GM12878 (cell line): Measurements from ENCODE around the gene ARGLU1. TPM values are rescaled to one million over a fixed set of nuclear protein-coding genes. Genes with fewer than 3 reads are reported as not detected.

Source experiments
- CHD2 ChIP-seq: IDR thresholded peaks from 2 replicates; pipeline ENCODE4 v1.6.1; 2011; ENCODE audit warnings: low read depth, low read length, improper control_type of control experiment, borderline replicate concordance
- CREB1 ChIP-seq: IDR thresholded peaks from 2 replicates; pipeline ENCODE4 v1.6.1; 2012; ENCODE audit warnings: low read depth, mild to moderate bottlenecking, inconsistent platforms
- EZH2 ChIP-seq: IDR thresholded peaks from 2 replicates; pipeline ENCODE4 v1.6.1; 2012; ENCODE audit warnings: low read depth, mild to moderate bottlenecking, control low read depth, inconsistent platforms, low read length, borderline replicate concordance; ENCODE audit not compliant: control insufficient read depth
- JUND ChIP-seq: IDR thresholded peaks from 2 replicates; pipeline ENCODE4 v1.6.1; 2012; ENCODE audit warnings: low read depth, mild to moderate bottlenecking, low read length, improper control_type of control experiment, moderate library complexity
- NR2F1 ChIP-seq: fragments of 450-650 bp; conservative IDR thresholded peaks from 2 replicates; pipeline ENCODE4 v1.6.1; 2017; ENCODE audit warnings: mild to moderate bottlenecking
- RBBP5 ChIP-seq: fragments of 200-600 bp; sonication (generic); conservative IDR thresholded peaks from 2 replicates; pipeline ENCODE4 v1.6.1; 2016
- SIN3A ChIP-seq: IDR thresholded peaks from 2 replicates; pipeline ENCODE4 v1.6.1; 2012; ENCODE audit warnings: low read depth, low read length, improper control_type of control experiment
- SMC3 ChIP-seq: IDR thresholded peaks from 2 replicates; pipeline ENCODE4 v1.6.1; 2011; ENCODE audit warnings: low read length, improper control_type of control experiment, borderline replicate concordance
- SP1 ChIP-seq: IDR thresholded peaks from one replicate; pipeline ENCODE4 v1.6.1; 2011; ENCODE audit warnings: low read depth, low read length
- SUPT20H ChIP-seq: IDR thresholded peaks from 2 replicates; pipeline ENCODE4 v1.6.1; 2011; ENCODE audit warnings: low read depth, mild to moderate bottlenecking, low read length, moderate library complexity, borderline replicate concordance; ENCODE audit not compliant: control insufficient read depth
- TAF1 ChIP-seq: IDR thresholded peaks from 2 replicates; pipeline ENCODE4 v1.6.1; 2011; ENCODE audit warnings: mild to moderate bottlenecking, low read depth, low read length, borderline replicate concordance
- TBL1XR1 ChIP-seq: IDR thresholded peaks from 2 replicates; pipeline ENCODE4 v1.6.1; 2012; ENCODE audit warnings: low read depth, low read length, improper control_type of control experiment
- TCF3 ChIP-seq: IDR thresholded peaks from 2 replicates; pipeline ENCODE4 v1.6.1; 2012; ENCODE audit warnings: low read depth, mild to moderate bottlenecking, low read length, borderline replicate concordance; ENCODE audit not compliant: insufficient read depth
- ZNF622 ChIP-seq: fragments of 450-650 bp; IDR thresholded peaks from 2 replicates; pipeline ENCODE4 v1.6.1; 2017; ENCODE audit warnings: mild to moderate bottlenecking, inconsistent platforms
- polyA plus RNA-seq, 11 experiments: library from polyadenylated mRNA; depleted of rRNA in 4 of 11; unstranded in 6 of 11; stranded (reverse) in 5 of 11; fragments of >200 nt; fragmentation: Nextera tagmentation in 4 of 11; fragmentation: Illumina TruSeq in 1 of 11; extraction: Ambion mirVana in 4 of 11; extraction: Trizol in 1 of 11; gene quantifications; 1 replicate in 1 of 11; 2 replicates in 10 of 11; pipeline versions ENCODE4 v1.2.1 to v1.2.3, GENCODE V29; 2011 to 2016; ENCODE audit warnings: inconsistent platforms in 2 of 11, missing spikeins in 2 of 11, low read depth in 1 of 11
- total RNA-seq, 4 experiments: library from RNA; depleted of rRNA in 3 of 4; stranded (reverse); fragments of >200 nt in 3 of 4; fragmentation: Illumina TruSeq in 1 of 4; extraction: Trizol in 1 of 4; gene quantifications; 2 replicates each; pipeline versions ENCODE4 v1.2.1 to v1.2.3, GENCODE V29; 2013 to 2021
- TF ChIP-seq, protein P1 (sequence below): fragments of 450-650 bp; formaldehyde crosslinking; IDR thresholded peaks from 2 replicates; pipeline ENCODE4 v1.5.0; 2022; ENCODE audit warnings: mild to moderate bottlenecking, missing genetic modification characterization
- TF ChIP-seq, protein P2 (sequence below): fragments of 450-650 bp; IDR thresholded peaks from 2 replicates; pipeline ENCODE4 v1.6.1; 2018; ENCODE audit warnings: mild to moderate bottlenecking, low read depth, moderate library complexity; ENCODE audit not compliant: partially characterized antibody

ARGLU1 gene
- total and polyA plus RNA-seq, 10 of the 15 experiments (the other 5 are each of a cell fraction or from before 2014, with no cell fraction given): 47.1 to 197 (median 98.3) TPM

DNA sequence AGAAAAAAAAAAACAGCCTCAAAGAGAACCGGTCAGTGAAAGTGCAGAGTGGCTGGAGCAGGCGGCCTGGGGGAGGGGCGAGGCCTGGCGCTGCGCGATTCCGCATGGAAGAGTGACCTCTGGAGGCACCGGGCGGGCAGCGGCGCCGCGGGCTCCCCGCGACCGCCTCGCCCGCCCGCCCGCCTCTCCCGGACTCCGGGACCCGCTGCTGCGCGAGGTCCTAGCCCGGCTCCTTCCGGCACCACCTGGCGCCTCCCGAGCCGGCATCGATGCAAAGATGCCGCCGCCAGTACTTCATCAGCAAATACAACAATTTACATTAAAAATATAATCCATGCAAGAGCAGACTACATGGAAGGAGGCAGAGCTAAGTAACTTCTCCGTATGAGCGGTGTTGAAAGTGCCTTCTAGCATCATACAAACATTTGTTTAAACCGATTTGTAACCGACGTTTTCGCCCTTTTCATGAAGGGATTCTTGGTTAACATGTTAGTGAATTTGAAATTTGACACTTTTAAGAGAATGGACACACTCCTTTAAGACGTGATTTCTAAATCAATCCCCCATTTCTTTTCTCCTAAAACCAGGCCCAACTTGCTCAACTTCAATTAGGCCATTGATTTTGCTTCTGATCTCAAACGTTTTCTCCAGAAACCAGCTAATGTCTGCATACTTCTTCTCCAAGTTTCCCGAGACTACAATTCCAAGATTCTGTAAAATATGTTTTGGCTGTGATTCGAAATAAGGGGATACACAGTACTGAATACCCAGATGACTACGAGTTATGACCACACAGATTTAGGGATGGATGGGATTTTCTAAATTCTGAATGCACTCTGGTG lies 34.6 kb downstream of the ARGLU1 start (continued):
- TF ChIP-seq RBBP5 (no peak), SIN3A (no peak), NR2F1 (0 out of 2 replicates have a peak, but pooled peaks have one; percentile 16), SMC3 (peak; percentile 37; the same call in 1 of the 2 replicates), TCF3 (no peak), JUND (no peak), ZNF622 (no peak), CHD2 (peak; percentile 52; the same call in 1 of the 2 replicates), TAF1 (no peak), EZH2 (peak; percentile 84; the same call in 1 of the 2 replicates), SUPT20H (no peak), TBL1XR1 (no peak), SP1 (no peak), CREB1 (no peak)
- TF ChIP-seq, protein P1, sequence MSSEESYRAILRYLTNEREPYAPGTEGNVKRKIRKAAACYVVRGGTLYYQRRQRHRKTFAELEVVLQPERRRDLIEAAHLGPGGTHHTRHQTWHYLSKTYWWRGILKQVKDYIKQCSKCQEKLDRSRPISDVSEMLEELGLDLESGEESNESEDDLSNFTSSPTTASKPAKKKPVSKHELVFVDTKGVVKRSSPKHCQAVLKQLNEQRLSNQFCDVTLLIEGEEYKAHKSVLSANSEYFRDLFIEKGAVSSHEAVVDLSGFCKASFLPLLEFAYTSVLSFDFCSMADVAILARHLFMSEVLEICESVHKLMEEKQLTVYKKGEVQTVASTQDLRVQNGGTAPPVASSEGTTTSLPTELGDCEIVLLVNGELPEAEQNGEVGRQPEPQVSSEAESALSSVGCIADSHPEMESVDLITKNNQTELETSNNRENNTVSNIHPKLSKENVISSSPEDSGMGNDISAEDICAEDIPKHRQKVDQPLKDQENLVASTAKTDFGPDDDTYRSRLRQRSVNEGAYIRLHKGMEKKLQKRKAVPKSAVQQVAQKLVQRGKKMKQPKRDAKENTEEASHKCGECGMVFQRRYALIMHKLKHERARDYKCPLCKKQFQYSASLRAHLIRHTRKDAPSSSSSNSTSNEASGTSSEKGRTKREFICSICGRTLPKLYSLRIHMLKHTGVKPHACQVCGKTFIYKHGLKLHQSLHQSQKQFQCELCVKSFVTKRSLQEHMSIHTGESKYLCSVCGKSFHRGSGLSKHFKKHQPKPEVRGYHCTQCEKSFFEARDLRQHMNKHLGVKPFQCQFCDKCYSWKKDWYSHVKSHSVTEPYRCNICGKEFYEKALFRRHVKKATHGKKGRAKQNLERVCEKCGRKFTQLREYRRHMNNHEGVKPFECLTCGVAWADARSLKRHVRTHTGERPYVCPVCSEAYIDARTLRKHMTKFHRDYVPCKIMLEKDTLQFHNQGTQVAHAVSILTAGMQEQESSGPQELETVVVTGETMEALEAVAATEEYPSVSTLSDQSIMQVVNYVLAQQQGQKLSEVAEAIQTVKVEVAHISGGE (CRISPR knock-in tag): no peak
- TF ChIP-seq, protein P2, sequence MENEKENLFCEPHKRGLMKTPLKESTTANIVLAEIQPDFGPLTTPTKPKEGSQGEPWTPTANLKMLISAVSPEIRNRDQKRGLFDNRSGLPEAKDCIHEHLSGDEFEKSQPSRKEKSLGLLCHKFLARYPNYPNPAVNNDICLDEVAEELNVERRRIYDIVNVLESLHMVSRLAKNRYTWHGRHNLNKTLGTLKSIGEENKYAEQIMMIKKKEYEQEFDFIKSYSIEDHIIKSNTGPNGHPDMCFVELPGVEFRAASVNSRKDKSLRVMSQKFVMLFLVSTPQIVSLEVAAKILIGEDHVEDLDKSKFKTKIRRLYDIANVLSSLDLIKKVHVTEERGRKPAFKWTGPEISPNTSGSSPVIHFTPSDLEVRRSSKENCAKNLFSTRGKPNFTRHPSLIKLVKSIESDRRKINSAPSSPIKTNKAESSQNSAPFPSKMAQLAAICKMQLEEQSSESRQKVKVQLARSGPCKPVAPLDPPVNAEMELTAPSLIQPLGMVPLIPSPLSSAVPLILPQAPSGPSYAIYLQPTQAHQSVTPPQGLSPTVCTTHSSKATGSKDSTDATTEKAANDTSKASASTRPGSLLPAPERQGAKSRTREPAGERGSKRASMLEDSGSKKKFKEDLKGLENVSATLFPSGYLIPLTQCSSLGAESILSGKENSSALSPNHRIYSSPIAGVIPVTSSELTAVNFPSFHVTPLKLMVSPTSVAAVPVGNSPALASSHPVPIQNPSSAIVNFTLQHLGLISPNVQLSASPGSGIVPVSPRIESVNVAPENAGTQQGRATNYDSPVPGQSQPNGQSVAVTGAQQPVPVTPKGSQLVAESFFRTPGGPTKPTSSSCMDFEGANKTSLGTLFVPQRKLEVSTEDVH: no peak
